H9 (cell line): ENCODE measurements around the gene SASS6. TPM values are rescaled to one million over a fixed set of nuclear protein-coding genes. Genes with fewer than 3 reads are reported as not detected.

ENCODE experiments used
- DNase-seq: peaks from one replicate; pipeline ENCODE4 v3.0.0-alpha.2; 2017
- H2AFZ ChIP-seq: one replicate; pipeline ENCODE4 v1.6.1; 2013; ENCODE audit warnings: mild to moderate bottlenecking, low read length, control low read depth, moderate library complexity
- H2AK5ac ChIP-seq: 2 replicates; pipeline ENCODE4 v1.6.1; 2013; ENCODE audit warnings: low read length, control low read depth, mixed read lengths; ENCODE audit not compliant: insufficient read length
- H2BK120ac ChIP-seq: one replicate; pipeline ENCODE4 v1.6.1; 2013; ENCODE audit warnings: low read depth, mild to moderate bottlenecking, low read length, control low read depth, inconsistent platforms; ENCODE audit not compliant: poor library complexity, severe bottlenecking
- H2BK12ac ChIP-seq: 2 replicates; pipeline ENCODE4 v1.6.1; 2013; ENCODE audit warnings: low read length, control low read depth, mixed read lengths, low read depth; ENCODE audit not compliant: insufficient read length
- H2BK15ac ChIP-seq: 2 replicates; pipeline ENCODE4 v1.6.1; 2013; ENCODE audit warnings: low read depth, low read length, control low read depth
- H2BK20ac ChIP-seq: one replicate; pipeline ENCODE4 v1.6.1; 2013; ENCODE audit warnings: low read depth, mild to moderate bottlenecking, low read length, control low read depth, inconsistent platforms; ENCODE audit not compliant: poor library complexity, severe bottlenecking
- H2BK5ac ChIP-seq: 2 replicates; pipeline ENCODE4 v1.6.1; 2013; ENCODE audit warnings: low read length, control low read depth, mixed read lengths; ENCODE audit not compliant: insufficient read length
- H3K14ac ChIP-seq: 2 replicates; pipeline ENCODE4 v1.6.1; 2013; ENCODE audit warnings: low read length, control low read depth; ENCODE audit not compliant: insufficient read depth
- H3K18ac ChIP-seq: 2 replicates; pipeline ENCODE4 v1.6.1; 2013; ENCODE audit warnings: low read depth, mild to moderate bottlenecking, mixed read lengths, low read length, control low read depth; ENCODE audit not compliant: insufficient read length
- H3K23ac ChIP-seq: 2 replicates; pipeline ENCODE4 v1.6.1; 2013; ENCODE audit warnings: low read length, control low read depth, mixed read lengths, low read depth; ENCODE audit not compliant: insufficient read length
- H3K23me2 ChIP-seq: 2 replicates; pipeline ENCODE4 v1.6.1; 2013; ENCODE audit warnings: low read depth, mild to moderate bottlenecking, mixed read lengths, low read length, control low read depth; ENCODE audit not compliant: insufficient read length, poor library complexity, severe bottlenecking
- H3K27ac ChIP-seq: 2 replicates; pipeline ENCODE4 v1.5.1; 2013; ENCODE audit warnings: low read length, control low read depth, mixed read lengths, low read depth; ENCODE audit not compliant: insufficient read length
- H3K27me3 ChIP-seq: 2 replicates; pipeline ENCODE4 v1.6.1; 2013; ENCODE audit warnings: low read length, control low read depth, inconsistent platforms; ENCODE audit not compliant: insufficient read depth
- H3K4ac ChIP-seq: 2 replicates; pipeline ENCODE4 v1.6.1; 2013; ENCODE audit warnings: low read depth, mild to moderate bottlenecking, control low read depth, inconsistent platforms, low read length, moderate library complexity
- H3K4me1 ChIP-seq: 2 replicates; pipeline ENCODE4 v1.6.1; 2013; ENCODE audit warnings: low read length, control low read depth, inconsistent platforms; ENCODE audit not compliant: insufficient read depth
- H3K4me2 ChIP-seq: 2 replicates; pipeline ENCODE4 v1.6.1; 2013; ENCODE audit warnings: low read length, control low read depth, mixed read lengths; ENCODE audit not compliant: insufficient read length, insufficient read depth
- H3K56ac ChIP-seq: 2 replicates; pipeline ENCODE4 v1.6.1; 2013; ENCODE audit warnings: low read depth, mild to moderate bottlenecking, mixed read lengths, low read length, control low read depth; ENCODE audit not compliant: insufficient read length
- H3K79me1 ChIP-seq: 2 replicates; pipeline ENCODE4 v1.6.1; 2013; ENCODE audit warnings: low read depth, mild to moderate bottlenecking, moderate library complexity, low read length, control low read depth, inconsistent platforms; ENCODE audit not compliant: insufficient read depth, poor library complexity, severe bottlenecking
- H3K79me2 ChIP-seq: 2 replicates; pipeline ENCODE4 v1.6.1; 2013; ENCODE audit warnings: low read length, control low read depth, inconsistent platforms; ENCODE audit not compliant: insufficient read depth
- H3K9ac ChIP-seq: 2 replicates; pipeline ENCODE4 v1.6.1; 2013; ENCODE audit warnings: low read length, control low read depth, mixed read lengths; ENCODE audit not compliant: insufficient read length; ENCODE audit errors: extremely low read depth
- H3K9me3 ChIP-seq: one replicate; pipeline ENCODE4 v1.6.1; 2013; ENCODE audit warnings: low read depth, low read length, inconsistent platforms; ENCODE audit not compliant: control insufficient read depth
- H3T11ph ChIP-seq: one replicate; pipeline ENCODE4 v1.6.1; 2013; ENCODE audit warnings: mild to moderate bottlenecking, low read length, control low read depth, inconsistent platforms
- H4K20me1 ChIP-seq: one replicate; pipeline ENCODE4 v1.6.1; 2013; ENCODE audit not compliant: control insufficient read depth, insufficient read length, insufficient read depth
- H4K5ac ChIP-seq: 2 replicates; pipeline ENCODE4 v1.6.1; 2013; ENCODE audit warnings: low read depth, mild to moderate bottlenecking, mixed read lengths, low read length, control low read depth; ENCODE audit not compliant: insufficient read length
- H4K8ac ChIP-seq: replicated peaks from 2 replicates; pipeline ENCODE4 v1.6.1; 2013; ENCODE audit warnings: low read length, control low read depth, mixed read lengths, low read depth; ENCODE audit not compliant: insufficient read length
- H4K91ac ChIP-seq: 2 replicates; pipeline ENCODE4 v1.6.1; 2013; ENCODE audit warnings: low read depth, mild to moderate bottlenecking, moderate library complexity, mixed read lengths, low read length, control low read depth; ENCODE audit not compliant: insufficient read length
- H3K27ac Mint-ChIP-seq, 3 experiments: 2 replicates in 2 of 3; 3 replicates in 1 of 3; pipeline ENCODE4 v1.8.0; 2020 to 2021; ENCODE audit warnings: mixed read lengths in 3 of 3, mild to moderate bottlenecking in 1 of 3, moderate library complexity in 1 of 3
- H3K27me3 Mint-ChIP-seq: 2 replicates; pipeline ENCODE4 v1.8.0; 2021; ENCODE audit warnings: low read depth, mild to moderate bottlenecking, moderate library complexity, mixed read lengths
- H3K36me3 Mint-ChIP-seq, 3 experiments: 2 replicates in 2 of 3; 3 replicates in 1 of 3; pipeline ENCODE4 v1.8.0; 2020 to 2021; ENCODE audit warnings: low read depth in 3 of 3, mixed read lengths in 3 of 3; ENCODE audit not compliant: insufficient read depth in 1 of 3
- H3K4me1 Mint-ChIP-seq, 2 experiments: 2 replicates each; pipeline ENCODE4 v1.8.0; 2020; ENCODE audit warnings: mixed read lengths in 2 of 2
- H3K4me3 Mint-ChIP-seq, 2 experiments: 2 replicates in 1 of 2; 3 replicates in 1 of 2; pipeline ENCODE4 v1.8.0; 2020 to 2021; ENCODE audit warnings: mild to moderate bottlenecking in 2 of 2, mixed read lengths in 2 of 2, moderate library complexity in 1 of 2
- H3K9me3 Mint-ChIP-seq, 2 experiments: 2 replicates in 1 of 2; 3 replicates in 1 of 2; pipeline ENCODE4 v1.8.0; 2020; ENCODE audit warnings: mild to moderate bottlenecking in 2 of 2, mixed read lengths in 2 of 2, moderate library complexity in 1 of 2
- WGBS: extraction: QIAGEN DNeasy Blood & Tissue Kit; methylation state at CpG from one replicate; pipeline ENCODE4 v1.1.7; 2013; ENCODE audit warnings: missing lambda C conversion rate, low lambda C conversion rate, mixed read lengths; ENCODE audit not compliant: insufficient read length; ENCODE audit errors: extremely low coverage; 5-methylcytosine and 5-hydroxymethylcytosine counted together
- total RNA-seq: library from RNA; stranded (reverse); gene quantifications from 2 replicates; pipeline ENCODE4 v1.2.1, GENCODE V29; 2021
- TF ChIP-seq, protein P1 (sequence below): fragments of 200-600 bp; sonication (generic); conservative IDR thresholded peaks from 3 replicates; pipeline ENCODE4 v1.8.0; 2021; ENCODE audit warnings: antibody characterized with exemption, mild to moderate bottlenecking

SASS6 gene
- total RNA-seq, 1 experiment from 2014 or later, result 15.2 TPM

DNA sequence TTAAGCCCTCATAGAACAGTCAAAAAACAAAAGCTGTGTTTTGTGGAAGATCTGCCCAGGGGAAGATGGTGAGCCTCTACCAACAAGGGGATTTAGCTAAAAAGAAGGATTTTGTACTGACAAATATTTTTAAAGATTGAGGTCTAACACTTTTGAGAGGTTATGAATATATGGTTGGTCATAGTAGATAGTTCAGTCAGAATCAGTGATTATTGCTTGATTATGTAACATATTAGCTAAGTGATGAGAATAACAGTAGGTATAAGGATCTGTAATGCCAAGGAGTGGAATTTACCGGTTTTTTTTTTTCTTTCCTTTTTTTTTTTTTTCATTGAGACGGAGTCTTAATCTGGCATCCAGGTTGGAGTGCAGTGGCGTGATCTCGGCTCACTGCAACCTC is 79.0 kb downstream of the SASS6 start:
- Histone ChIP-seq H4K20me1 (no peaks in the 10 kb centered on the region), H3K27ac (no peak overlapping the region), H3K9ac (no peak overlapping the region), H2BK20ac (no peak overlapping the region), H3K14ac (no peak overlapping the region), H3K79me2 (peaks cover 11% of the 10 kb centered on the region; the same call in 1 of the 2 replicates), H2BK120ac (no peak overlapping the region), H2BK5ac (no peak overlapping the region), H3T11ph (no peak overlapping the region), H3K4me2 (no peak overlapping the region), H3K18ac (no peak overlapping the region), H4K5ac (no peak overlapping the region), H3K79me1 (peaks cover 5% of the 10 kb centered on the region), H2AFZ (no peak overlapping the region), H3K4ac (no peak overlapping the region), H3K27me3 (no peaks in the 10 kb centered on the region), H3K9me3 (no peaks in the 10 kb centered on the region), H2AK5ac (no peak overlapping the region), H3K56ac (no peak overlapping the region), H2BK12ac (no peak overlapping the region), H3K4me1 (peaks cover 3% of the 10 kb centered on the region; the same call in 1 of the 2 replicates), H2BK15ac (no peak overlapping the region), H4K8ac (no peak overlapping the region), H3K23me2 (no peaks in the 10 kb centered on the region), H3K23ac (no peak overlapping the region), H4K91ac (no peak overlapping the region)
- no CpG with 5 or more reads among the region's 4 CpGs for WGBS
- H3K27me3 Mint-ChIP-seq, result no peaks in the 10 kb centered on the region
- H3K4me3 Mint-ChIP-seq, result no peak overlapping the region
- H3K36me3 Mint-ChIP-seq, result peaks cover 2 to 16% (median 15%) of the 10 kb centered on the region in 3 experiments; a peak in 6 of 7 replicates
- H3K9me3 Mint-ChIP-seq, result no peaks in the 10 kb centered on the region
- TF ChIP-seq, protein P1, sequence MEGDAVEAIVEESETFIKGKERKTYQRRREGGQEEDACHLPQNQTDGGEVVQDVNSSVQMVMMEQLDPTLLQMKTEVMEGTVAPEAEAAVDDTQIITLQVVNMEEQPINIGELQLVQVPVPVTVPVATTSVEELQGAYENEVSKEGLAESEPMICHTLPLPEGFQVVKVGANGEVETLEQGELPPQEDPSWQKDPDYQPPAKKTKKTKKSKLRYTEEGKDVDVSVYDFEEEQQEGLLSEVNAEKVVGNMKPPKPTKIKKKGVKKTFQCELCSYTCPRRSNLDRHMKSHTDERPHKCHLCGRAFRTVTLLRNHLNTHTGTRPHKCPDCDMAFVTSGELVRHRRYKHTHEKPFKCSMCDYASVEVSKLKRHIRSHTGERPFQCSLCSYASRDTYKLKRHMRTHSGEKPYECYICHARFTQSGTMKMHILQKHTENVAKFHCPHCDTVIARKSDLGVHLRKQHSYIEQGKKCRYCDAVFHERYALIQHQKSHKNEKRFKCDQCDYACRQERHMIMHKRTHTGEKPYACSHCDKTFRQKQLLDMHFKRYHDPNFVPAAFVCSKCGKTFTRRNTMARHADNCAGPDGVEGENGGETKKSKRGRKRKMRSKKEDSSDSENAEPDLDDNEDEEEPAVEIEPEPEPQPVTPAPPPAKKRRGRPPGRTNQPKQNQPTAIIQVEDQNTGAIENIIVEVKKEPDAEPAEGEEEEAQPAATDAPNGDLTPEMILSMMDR, result no peak
- peaks cover 11 to 12% of the 10 kb centered on the region in 2 experiments for H3K4me1 Mint-ChIP-seq
- DNase-seq, result no peak
- peak overlapping the region in 1 of 3 experiments; percentile 2; a peak in 1 of 7 replicates for H3K27ac Mint-ChIP-seq
